K562 (cell line): ENCODE measurements around the gene TMIGD3. TPM values are rescaled to one million over a fixed set of nuclear protein-coding genes. Genes with fewer than 3 reads are reported as not detected.

ENCODE experiments used
- ATAC-seq: fragments of 200-7000 bp; cut with Tn5 transposase; 3 replicates; pipeline ENCODE4 v1.9.1; 2020; ENCODE audit warnings: moderate library complexity
- BruUV-seq: library from RNA; stranded (reverse); fragments of 400-500 nt; replicated peaks from 2 replicates; lab custom pipeline; 2021; lab: Mats Ljungman, UMichigan
- CTCF ChIA-PET: fragments of 300-600 bp; formaldehyde crosslinking; extraction: SDS; loops from one replicate; lab custom pipeline; 2021; ENCODE audit warnings: low intra/inter-chr PET ratio; lab: Yijun Ruan, JAX
- POLR2A ChIA-PET: fragments of 300-600, 350-650 bp; sonication (Branson Sonifier 250); formaldehyde crosslinking; extraction: SDS; loops from one replicate; lab custom pipeline; 2021; ENCODE audit warnings: antibody characterized with exemption, inconsistent platforms; lab: Yijun Ruan, JAX
- DNase-seq, 4 experiments: peaks; one replicate each; pipeline versions ENCODE4 v3.0.0 to v3.0.0-alpha.2; 2011 to 2018; ENCODE audit warnings: low spot score in 3 of 4, mixed read lengths in 3 of 4; ENCODE audit errors: extremely low read depth in 1 of 4
- FAIRE-seq: peaks from 2 replicates; lab custom pipeline; 2011; peaks lifted over from hg19 to GRCh38; lab: Jason Lieb, UNC
- H2AFZ ChIP-seq: 2 replicates; pipeline ENCODE4 v1.6.0; 2011; ENCODE audit warnings: low read depth, low read length, control low read depth, inconsistent platforms
- H3K27ac ChIP-seq: fragments of 200-600 bp; 3 replicates; pipeline ENCODE4 v1.8.0; 2011; ENCODE audit warnings: low read depth, mild to moderate bottlenecking, control low read depth, inconsistent platforms, low read length, moderate library complexity, mixed read lengths; ENCODE audit errors: extremely low read depth
- H3K27me3 ChIP-seq, 2 experiments: fragments of 300-600 bp in 1 of 2; 2 replicates in 1 of 2; 3 replicates in 1 of 2; pipeline versions ENCODE4 v1.6.0 to v1.8.0; 2011; ENCODE audit warnings: inconsistent platforms in 2 of 2, low read length in 2 of 2, mild to moderate bottlenecking in 1 of 2, mixed read lengths in 1 of 2, moderate library complexity in 1 of 2; ENCODE audit not compliant: control insufficient read depth in 2 of 2, insufficient read depth in 2 of 2
- H3K36me3 ChIP-seq: fragments of 300-600 bp; 3 replicates; pipeline ENCODE4 v1.8.0; 2011; ENCODE audit warnings: mild to moderate bottlenecking, low read length, inconsistent platforms; ENCODE audit not compliant: control insufficient read depth, insufficient read depth
- H3K4me1 ChIP-seq, 2 experiments: fragments of 200-600 bp in 1 of 2; replicated peaks in 1 of 2; 2 replicates in 1 of 2; 3 replicates in 1 of 2; pipeline versions ENCODE4 v1.5.1 to v1.8.0; 2011; ENCODE audit warnings: inconsistent platforms in 2 of 2, low read length in 2 of 2, mild to moderate bottlenecking in 1 of 2, mixed read lengths in 1 of 2, moderate library complexity in 1 of 2; ENCODE audit not compliant: control insufficient read depth in 2 of 2, insufficient read depth in 2 of 2
- H3K4me2 ChIP-seq: 2 replicates; pipeline ENCODE4 v1.6.1; 2011; ENCODE audit warnings: low read length, control low read depth, inconsistent platforms, mixed read lengths; ENCODE audit not compliant: insufficient read depth
- H3K4me3 ChIP-seq: fragments of 200-600 bp; sonication (generic), shearing (Covaris generic); 2 replicates; pipeline ENCODE4 v1.5.1; 2016; ENCODE audit warnings: control low read depth, inconsistent platforms
- H3K79me2 ChIP-seq: fragments of 200-600 bp; 3 replicates; pipeline ENCODE4 v1.8.0; 2011; ENCODE audit warnings: low read length, inconsistent platforms; ENCODE audit not compliant: control insufficient read depth, insufficient read depth
- H3K9ac ChIP-seq, 2 experiments: 2 replicates each; pipeline versions ENCODE4 v1.6.0 to v1.6.1; 2011; ENCODE audit warnings: low read depth in 2 of 2, low read length in 2 of 2, control low read depth in 1 of 2, inconsistent platforms in 1 of 2, mild to moderate bottlenecking in 1 of 2, mixed read lengths in 1 of 2; ENCODE audit not compliant: insufficient read depth in 1 of 2
- H3K9me1 ChIP-seq: one replicate; pipeline ENCODE4 v1.6.0; 2011; ENCODE audit warnings: inconsistent platforms, mild to moderate bottlenecking, low read length, moderate library complexity; ENCODE audit not compliant: control insufficient read depth, insufficient read depth
- H3K9me3 ChIP-seq: replicated peaks from 2 replicates; pipeline ENCODE4 v1.5.1; 2011; ENCODE audit warnings: low read depth, low read length, inconsistent platforms; ENCODE audit not compliant: control insufficient read depth, insufficient read depth
- H4K20me1 ChIP-seq: replicated peaks from 2 replicates; pipeline ENCODE4 v1.6.1; 2011; ENCODE audit warnings: low read length, inconsistent platforms, mixed read lengths; ENCODE audit not compliant: control insufficient read depth, insufficient read depth
- ZKSCAN1 ChIP-seq: fragments of 150-350 bp; IDR thresholded peaks from 2 replicates; pipeline ENCODE4 v1.6.1; 2016; ENCODE audit warnings: low read depth, low read length
- WGBS: fragments of 100-300 bp; shearing (Covaris generic); methylation state at CpG from one replicate; pipeline ENCODE4 v1.1.6; 2016; ENCODE audit warnings: low coverage, mixed read lengths; ENCODE audit not compliant: insufficient coverage; ENCODE audit errors: missing lambda C conversion rate; 5-methylcytosine and 5-hydroxymethylcytosine counted together
- in situ Hi-C: fragments of 300-500 bp; cut with MboI; formaldehyde crosslinking; loops from 4 replicates; pipeline ENCODE4 v1.15.0; 2018; ENCODE audit warnings: inconsistent platforms, mixed read lengths
- intact Hi-C: fragments of 100-400 bp; cut with micrococcal nuclease; formaldehyde crosslinking; loops from 2 replicates; pipeline ENCODE4 v1.14.2; 2022
- polyA plus RNA-seq, 8 experiments: library from polyadenylated mRNA; depleted of rRNA in 4 of 8; stranded (reverse) in 5 of 8; unstranded in 3 of 8; fragments of >200 nt; fragmentation: Nextera tagmentation in 2 of 8; fragmentation: Illumina TruSeq in 1 of 8; extraction: Ambion mirVana in 2 of 8; extraction: Trizol in 1 of 8; gene quantifications; 2 replicates each; pipeline versions ENCODE4 v1.2.1 to v1.2.3, GENCODE V29; 2011 to 2014; ENCODE audit warnings: inconsistent platforms in 1 of 8, missing spikeins in 1 of 8
- total RNA-seq, 7 experiments: library from RNA; depleted of rRNA in 6 of 7; stranded (reverse); fragments of >200 nt in 6 of 7; fragmentation: Illumina TruSeq in 2 of 7; extraction: Trizol in 2 of 7; gene quantifications; 2 replicates each; pipeline versions ENCODE4 v1.2.1 to v1.2.3, GENCODE V29; 2011 to 2021; ENCODE audit warnings: low replicate concordance in 1 of 7

Gene TMIGD3
- total and polyA plus RNA-seq, 9 of the 15 experiments (the other 6 are each of a cell fraction or from before 2014, with no cell fraction given) = 0.11 to 0.13 (median 0.11) TPM; not detected in 6

DNA sequence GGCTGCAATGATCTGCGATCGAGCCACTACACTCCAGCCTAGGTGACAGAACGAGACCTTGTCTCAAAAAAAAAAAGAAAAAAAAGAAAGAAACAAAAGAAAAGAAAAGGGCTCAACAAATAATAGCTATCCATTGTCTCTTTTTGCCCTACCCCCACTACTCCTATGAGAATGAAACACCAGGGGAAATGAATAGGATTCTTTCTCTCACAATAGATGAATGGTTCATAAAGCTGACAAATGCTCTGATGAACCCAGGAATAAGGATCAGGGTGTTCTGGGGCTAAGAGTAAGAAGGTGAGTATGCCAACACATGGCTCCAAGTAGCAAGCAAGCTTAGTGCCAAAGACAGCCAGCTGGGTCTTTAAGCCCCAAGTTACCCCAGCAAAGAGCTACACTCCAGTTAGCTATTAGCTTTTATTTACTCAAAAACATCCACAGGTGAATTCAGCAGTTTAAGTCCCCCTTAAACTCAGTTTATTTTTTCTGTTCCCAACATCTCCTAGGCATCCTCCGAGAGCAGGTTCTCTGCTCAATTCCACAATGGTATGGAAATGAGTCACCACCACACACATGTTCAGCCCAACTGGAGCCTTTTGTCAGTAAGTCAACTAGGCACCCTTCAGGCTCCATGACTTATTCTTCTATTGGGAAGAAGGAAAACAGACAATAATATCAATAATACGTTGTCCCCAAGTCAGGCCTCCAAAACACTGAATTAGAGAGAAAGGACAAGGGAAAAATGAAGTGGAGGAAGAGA lies 4.2 kb downstream of the TMIGD3 start:
- no peak for ATAC-seq
- 0% methylated on average over 5 of the region's 5 CpGs for WGBS
- in situ Hi-C loops (loop anchor here (25.0 kb wide), 1 partner anchor 838 kb away; no protein-coding TSS in a partner anchor), intact Hi-C loops (no loop called here)
- no peak for TF ChIP-seq ZKSCAN1
- no peak overlapping the region for H3K4me3 ChIP-seq
- peaks cover 6% of the 10 kb centered on the region in 2 experiments; a peak in 3 of 5 replicates for H3K27me3 ChIP-seq
- H3K9me3 ChIP-seq = no peaks in the 10 kb centered on the region
- FAIRE-seq = no peak
- no peaks in the 10 kb centered on the region for H3K36me3 ChIP-seq
- BruUV-seq = no TSS peak
- DNase-seq = no peak
- H3K79me2 ChIP-seq = no peaks in the 10 kb centered on the region
- H4K20me1 ChIP-seq = no peaks in the 10 kb centered on the region
- no peak overlapping the region for H3K4me2 ChIP-seq
- peaks cover 6 to 12% of the 10 kb centered on the region in 2 experiments; a peak in 4 of 5 replicates for H3K4me1 ChIP-seq
- H3K9ac ChIP-seq = no peak overlapping the region
- ChIA-PET POLR2A (interaction anchor here (0.6 to 4.6 kb wide), 4 partner anchors 8 to 122 kb away, joined by 3 to 29 read pairs (median 4); no protein-coding TSS in a partner anchor), CTCF (no interaction called here)
- no peak overlapping the region for H2AFZ ChIP-seq
- no peak overlapping the region for H3K27ac ChIP-seq
- no peaks in the 10 kb centered on the region for H3K9me1 ChIP-seq

DNA sequence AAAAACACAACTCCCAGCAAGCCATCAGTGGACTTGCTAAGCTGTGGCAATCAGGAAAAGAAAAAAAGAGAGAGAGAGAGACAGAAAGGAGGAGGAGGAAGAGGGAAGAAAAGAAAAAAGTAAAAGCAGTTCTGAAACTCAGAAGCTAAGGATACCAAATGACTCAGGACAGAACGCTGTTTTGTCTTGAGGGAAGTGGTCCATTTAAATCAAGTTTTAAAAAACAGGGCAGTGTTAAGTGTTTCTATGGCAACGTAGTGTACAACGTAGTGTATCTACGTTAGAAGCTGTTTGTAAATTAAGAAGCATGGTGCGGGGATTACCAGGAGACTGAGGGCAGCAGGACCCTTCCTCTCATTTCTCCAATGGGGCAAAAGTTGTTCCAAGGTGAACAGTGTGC lies 5.8 kb downstream of the TMIGD3 start:
- Histone ChIP-seq H3K27me3 (peaks cover 12 to 15% of the 10 kb centered on the region in 2 experiments; a peak in 4 of 5 replicates), H3K9me3 (no peaks in the 10 kb centered on the region), H3K9me1 (no peaks in the 10 kb centered on the region), H3K9ac (no peak overlapping the region), H3K4me3 (no peak overlapping the region), H4K20me1 (no peaks in the 10 kb centered on the region), H3K36me3 (no peaks in the 10 kb centered on the region), H3K27ac (no peak overlapping the region), H3K79me2 (no peaks in the 10 kb centered on the region), H3K4me1 (no peaks in the 10 kb centered on the region), H3K4me2 (no peak overlapping the region), H2AFZ (peak overlapping the region; percentile 18; the same call in 1 of the 2 replicates)
- ChIA-PET POLR2A (interaction anchor here (0.6 to 4.6 kb wide), 5 partner anchors 10 to 172 kb away, joined by 3 to 29 read pairs (median 3); no protein-coding TSS in a partner anchor), CTCF (interaction anchor here (0.6 kb wide), 1 partner anchor 249 kb away, joined by 4 read pairs; no protein-coding TSS in a partner anchor)
- FAIRE-seq (no peak), DNase-seq (no peak), ATAC-seq (no peak)
- intact Hi-C loops (no loop called here), in situ Hi-C loops (loop anchor here (25.0 kb wide), 1 partner anchor 840 kb away; no protein-coding TSS in a partner anchor)
- WGBS = 16% methylated on average over 5 of the region's 5 CpGs
- no TSS peak for BruUV-seq
